ENCODE data around the gene FAF1. TPM values are rescaled to one million over a fixed set of nuclear protein-coding genes. Genes with fewer than 3 reads are reported as not detected.

Gene FAF1
- total RNA-seq, 4 donors from 2014 or later = 60.4 to 89.0 (median 67.8) TPM

GRCh38 chr1:50422946-50423669 lies 537.0 kb downstream of the FAF1 start, which contains the start of gene DMRTA2:
Gene DMRTA2 (minus strand): TSS chr1:50423443. CDS start chr1:50421536, 1,907 bp downstream.
- Histone ChIP-seq H3K36me3 (no peaks in the 10 kb centered on the region), H3K4me3 (peak within 1 kb of the TSS in 1 of 2 donors; percentile 42), H3K27me3 (peaks cover 100% of the 10 kb centered on the region), H3K9me3 (no peaks in the 10 kb centered on the region), H3K4me1 (peaks cover 0 to 92% (median 32%) of the 10 kb centered on the region in 3 donors), H3K27ac (no peak within 1 kb of the TSS)
- no peak for ATAC-seq
- TF ChIP-seq POLR2A (IDR thresholded peaks at IDR 0.05) (no peak), EP300 (IDR thresholded peaks at IDR 0.05) (no peak), CTCF (IDR thresholded peaks at IDR 0.05) (no peak), POLR2AphosphoS5 (IDR thresholded peaks at IDR 0.05) (no peak)
- WGBS, 2 donors (ENCODE audit: low coverage in 1 of 2) = 2% methylated on average over 32 of the region's 61 CpGs; no CpG with 5 or more reads in 1 of the 2 donors

GRCh38 chr1:50422675-50422945 lies 537.5 kb downstream of the FAF1 start:
- TF ChIP-seq POLR2A (IDR thresholded peaks at IDR 0.05) (no peak), EP300 (IDR thresholded peaks at IDR 0.05) (no peak), POLR2AphosphoS5 (IDR thresholded peaks at IDR 0.05) (no peak), CTCF (IDR thresholded peaks at IDR 0.05) (no peak)
- Histone ChIP-seq H3K4me3 (peak overlapping the region in 1 of 2 donors; percentile 42), H3K27me3 (peaks cover 100% of the 10 kb centered on the region), H3K27ac (no peak overlapping the region), H3K4me1 (peaks cover 0 to 92% (median 32%) of the 10 kb centered on the region in 3 donors), H3K9me3 (no peaks in the 10 kb centered on the region), H3K36me3 (no peaks in the 10 kb centered on the region)
- ATAC-seq = no peak
- 10 to 20% methylated on average over 1 to 2 of the region's 21 CpGs for WGBS, 2 donors (ENCODE audit: low coverage in 1 of 2)

- TF ChIP-seq POLR2A (IDR thresholded peaks at IDR 0.05) = no peak
- no peaks in the 10 kb centered on the region for H3K36me3 ChIP-seq
- no peaks in the 10 kb centered on the region for H3K9me3 ChIP-seq
- ATAC-seq = no peak
- H3K27ac ChIP-seq = no peak overlapping the region
- H3K27me3 ChIP-seq = peaks cover 100% of the 10 kb centered on the region
- peaks cover 0 to 92% (median 36%) of the 10 kb centered on the region in 3 donors for H3K4me1 ChIP-seq
- H3K4me3 ChIP-seq = no peak overlapping the region
- 20 to 27% methylated on average over 25 to 27 of the region's 27 CpGs for WGBS, 2 donors (ENCODE audit: low coverage in 1 of 2)
These were observed 538.0 kb downstream of the FAF1 start for GRCh38 chr1:50421768-50422674.

GRCh38 chr1:50421366-50421748 lies 538.7 kb downstream of the FAF1 start:
- WGBS, 2 donors (ENCODE audit: low coverage in 1 of 2) = 20% methylated on average over 1 of the region's 38 CpGs; no CpG with 5 or more reads in 1 of the 2 donors
- peaks cover 0 to 92% (median 32%) of the 10 kb centered on the region in 3 donors for H3K4me1 ChIP-seq
- TF ChIP-seq CTCF (IDR thresholded peaks at IDR 0.05) (no peak), POLR2A (IDR thresholded peaks at IDR 0.05) (no peak), POLR2AphosphoS5 (IDR thresholded peaks at IDR 0.05) (no peak), EP300 (IDR thresholded peaks at IDR 0.05) (no peak)
- peaks cover 100% of the 10 kb centered on the region for H3K27me3 ChIP-seq
- H3K36me3 ChIP-seq = no peaks in the 10 kb centered on the region
- H3K9me3 ChIP-seq = no peaks in the 10 kb centered on the region
- ATAC-seq = no peak
- no peak overlapping the region for H3K27ac ChIP-seq
- no peak overlapping the region for H3K4me3 ChIP-seq

- H3K36me3 ChIP-seq = no peaks in the 10 kb centered on the region
- no peak overlapping the region for H3K27ac ChIP-seq
- H3K27me3 ChIP-seq = peaks cover 100% of the 10 kb centered on the region
- 8% methylated on average over 5 to 17 of the region's 69 CpGs for WGBS, 2 donors (ENCODE audit: low coverage in 1 of 2)
- H3K9me3 ChIP-seq = no peaks in the 10 kb centered on the region
- ATAC-seq = no peak
- H3K4me3 ChIP-seq = no peak overlapping the region
- TF ChIP-seq EP300 (IDR thresholded peaks at IDR 0.05) = no peak
- peaks cover 0 to 93% (median 32%) of the 10 kb centered on the region in 3 donors for H3K4me1 ChIP-seq
These were observed 539.2 kb downstream of the FAF1 start for GRCh38 chr1:50420689-50421365.
